Stimulated activated CD4-positive, alpha-beta T cell treated with anti-CD3 and anti-CD28 coated beads, Interleukin-2, amount 100 ng/mL, for 24 hours (primary cell): ENCODE results near the gene ZCCHC24.

Experiments
- DNase-seq, 2 donors: peaks; one replicate each; pipeline ENCODE4 v3.0.0-alpha.2; 2020

The ZCCHC24 gene

GRCh38 chr10:79445161-79445976 is at the start of gene ZCCHC24:
ZCCHC24 (minus strand) TSS chr10:79445624; CDS start chr10:79445440, 184 bp downstream.
- DNase-seq = peak; percentile 91 to 92

- DNase-seq = no peak
Measured at GRCh38 chr10:79493806-79494205, 48.4 kb upstream of the ZCCHC24 start.

GRCh38 chr10:79492839-79493238 is 47.4 kb upstream of the ZCCHC24 start:
- DNase-seq = no peak

GRCh38 chr10:79492256-79492655 is 46.8 kb upstream of the ZCCHC24 start:
- DNase-seq = no peak

- no peak for DNase-seq
Measured at GRCh38 chr10:79491143-79491835, 45.9 kb upstream of the ZCCHC24 start.

GRCh38 chr10:79490400-79491142 is 45.1 kb upstream of the ZCCHC24 start:
- no peak for DNase-seq

- DNase-seq = no peak
Measured at GRCh38 chr10:79488870-79489269, 43.4 kb upstream of the ZCCHC24 start.

- DNase-seq = no peak
Measured at GRCh38 chr10:79488336-79488735, 42.9 kb upstream of the ZCCHC24 start.

GRCh38 chr10:79487296-79488194 is 42.1 kb upstream of the ZCCHC24 start:
- DNase-seq = peak; percentile 28

- DNase-seq = no peak
Measured at GRCh38 chr10:79484476-79484875, 39.1 kb upstream of the ZCCHC24 start.

- no peak for DNase-seq
Measured at GRCh38 chr10:79483948-79484347, 38.5 kb upstream of the ZCCHC24 start.

GRCh38 chr10:79483299-79483698 is 37.9 kb upstream of the ZCCHC24 start:
- no peak for DNase-seq

- no peak for DNase-seq
Measured at GRCh38 chr10:79482741-79483140, 37.3 kb upstream of the ZCCHC24 start.

GRCh38 chr10:79482304-79482703 is 36.9 kb upstream of the ZCCHC24 start:
- no peak for DNase-seq

GRCh38 chr10:79479283-79479909 is 34.0 kb upstream of the ZCCHC24 start:
- DNase-seq = no peak

GRCh38 chr10:79477456-79477855 is 32.0 kb upstream of the ZCCHC24 start:
- DNase-seq = no peak

GRCh38 chr10:79476645-79477044 is 31.2 kb upstream of the ZCCHC24 start:
- no peak for DNase-seq

- DNase-seq = no peak
Measured at GRCh38 chr10:79475877-79476276, 30.5 kb upstream of the ZCCHC24 start.

GRCh38 chr10:79475119-79475653 is 29.8 kb upstream of the ZCCHC24 start:
- DNase-seq = no peak

GRCh38 chr10:79473496-79474095 is 28.2 kb upstream of the ZCCHC24 start:
- no peak for DNase-seq

GRCh38 chr10:79472951-79473350 is 27.5 kb upstream of the ZCCHC24 start:
- DNase-seq = no peak
